ENCODE measurements around the gene CPEB1.

CPEB1 gene

GRCh38 chr15:82572986-82573385 lies 74.2 kb downstream of the CPEB1 start:
- Mint-ChIP-seq H3K9me3 (no peaks in the 10 kb centered on the region), H3K4me3 (no peak overlapping the region), H3K4me1 (no peaks in the 10 kb centered on the region), H3K27ac (no peak overlapping the region), H3K27me3 (peaks cover 6% of the 10 kb centered on the region), H3K36me3 (no peaks in the 10 kb centered on the region)

DNA sequence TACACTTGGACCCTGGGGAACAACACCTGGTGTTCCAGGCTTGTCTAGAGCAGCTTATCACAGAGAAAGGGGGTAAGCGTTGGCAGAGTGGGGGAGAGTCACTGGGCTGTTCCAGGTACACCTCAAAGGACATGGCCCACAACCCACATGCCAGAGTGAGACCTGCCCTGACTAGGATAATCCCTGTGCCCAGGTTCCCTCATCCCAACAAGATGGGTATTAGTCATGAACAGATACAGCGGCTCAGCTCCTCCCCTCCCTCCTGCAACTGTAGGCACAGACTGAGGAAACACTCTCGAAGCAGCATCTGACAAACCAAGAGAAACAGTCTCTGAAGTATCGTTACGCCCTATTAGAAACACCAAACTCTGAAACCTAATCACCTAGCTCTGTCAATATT lies 74.9 kb downstream of the CPEB1 start:
- no peaks in the 10 kb centered on the region for H3K36me3 Mint-ChIP-seq
- no peaks in the 10 kb centered on the region for H3K9me3 Mint-ChIP-seq
- H3K4me3 Mint-ChIP-seq: no peak overlapping the region
- H3K27ac Mint-ChIP-seq: no peak overlapping the region
- peaks cover 6% of the 10 kb centered on the region for H3K27me3 Mint-ChIP-seq
- no peaks in the 10 kb centered on the region for H3K4me1 Mint-ChIP-seq

GRCh38 chr15:82571722-82572222 lies 75.4 kb downstream of the CPEB1 start:
- Mint-ChIP-seq H3K4me3 (no peak overlapping the region), H3K27me3 (peaks cover 6% of the 10 kb centered on the region), H3K4me1 (no peaks in the 10 kb centered on the region), H3K36me3 (no peaks in the 10 kb centered on the region), H3K9me3 (no peaks in the 10 kb centered on the region), H3K27ac (no peak overlapping the region)

DNA sequence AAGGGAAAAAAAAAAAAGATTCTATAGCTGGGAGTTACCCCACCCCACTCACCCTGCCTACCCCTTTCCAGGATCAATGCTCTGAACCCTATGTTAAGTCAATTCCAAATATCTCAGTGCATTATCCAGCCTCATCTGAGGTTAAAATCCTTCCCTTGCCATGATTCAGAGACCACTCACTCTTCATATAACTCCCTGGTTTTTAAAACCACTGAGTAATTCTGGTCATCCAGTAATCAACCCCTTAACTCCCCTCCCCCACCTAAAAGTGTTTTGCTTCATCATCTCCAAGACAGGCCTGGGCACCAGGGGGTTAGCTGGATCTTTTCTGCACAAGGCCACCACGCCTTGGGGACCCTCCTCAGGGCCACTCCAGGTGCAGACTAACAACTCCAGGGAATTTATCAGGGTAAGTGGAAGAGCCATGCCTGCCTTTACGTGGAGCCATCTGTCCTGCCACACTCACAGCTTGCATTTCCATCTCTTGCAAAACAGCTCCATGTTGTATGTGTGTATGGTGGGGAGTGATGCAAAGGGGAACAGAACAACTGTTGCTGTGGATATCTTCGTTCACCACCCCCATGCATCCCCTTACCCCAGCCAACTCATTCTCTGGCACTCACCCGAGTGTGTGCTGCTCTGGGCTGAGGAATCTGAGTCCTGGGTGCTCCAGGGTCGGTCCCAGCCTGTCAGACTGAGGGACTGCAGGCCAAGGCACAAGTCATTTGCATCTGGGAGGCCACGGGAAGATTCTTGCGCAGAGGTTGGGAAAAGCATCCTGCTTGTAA lies 76.2 kb downstream of the CPEB1 start:
- no peaks in the 10 kb centered on the region for H3K9me3 Mint-ChIP-seq
- H3K36me3 Mint-ChIP-seq: no peaks in the 10 kb centered on the region
- no peak overlapping the region for H3K27ac Mint-ChIP-seq
- no peak overlapping the region for H3K4me3 Mint-ChIP-seq
- H3K4me1 Mint-ChIP-seq: no peaks in the 10 kb centered on the region
- peaks cover 5% of the 10 kb centered on the region for H3K27me3 Mint-ChIP-seq

DNA sequence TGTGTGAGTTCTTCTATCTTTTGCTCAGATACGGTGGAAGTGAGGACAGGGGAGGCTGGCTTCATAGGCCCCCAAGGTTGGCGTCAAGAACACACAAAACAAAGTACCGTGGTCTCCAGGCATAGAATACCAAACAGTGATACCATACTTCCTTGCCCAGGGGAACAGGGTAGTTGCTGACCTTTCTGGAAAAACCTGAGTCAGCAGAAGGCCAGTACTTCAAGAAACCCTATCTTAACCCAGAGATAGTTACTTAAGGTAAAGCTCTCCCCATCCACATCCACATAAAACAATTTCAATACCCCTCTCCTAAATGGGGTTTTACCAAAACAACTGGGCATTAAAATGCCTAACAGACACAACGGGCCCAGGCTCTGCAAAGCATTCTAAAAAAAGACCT lies 77.3 kb downstream of the CPEB1 start:
- peaks cover 5% of the 10 kb centered on the region for H3K27me3 Mint-ChIP-seq
- no peaks in the 10 kb centered on the region for H3K36me3 Mint-ChIP-seq
- H3K4me1 Mint-ChIP-seq: no peaks in the 10 kb centered on the region
- no peak overlapping the region for H3K4me3 Mint-ChIP-seq
- H3K27ac Mint-ChIP-seq: no peak overlapping the region
- H3K9me3 Mint-ChIP-seq: no peaks in the 10 kb centered on the region

DNA sequence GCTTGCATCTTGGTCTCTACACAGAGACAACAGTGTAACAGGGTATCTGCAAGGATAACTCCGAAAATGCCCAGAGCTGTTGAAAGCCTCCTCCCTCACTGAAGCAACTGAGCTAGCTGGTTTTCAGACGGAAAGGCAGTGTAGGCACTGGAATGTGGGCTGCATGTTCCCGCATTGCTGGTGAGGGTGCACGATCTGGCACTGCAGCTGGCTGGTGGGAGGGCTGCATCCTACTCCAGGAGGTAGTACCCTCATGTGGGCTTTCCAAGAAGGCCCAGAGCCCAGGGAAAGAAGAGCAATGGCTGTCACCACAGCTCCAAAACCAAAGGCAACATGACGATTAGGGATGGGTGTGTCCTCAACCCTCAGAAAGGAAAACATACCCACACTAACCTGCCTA lies 78.2 kb downstream of the CPEB1 start:
- Mint-ChIP-seq H3K4me3 (no peak overlapping the region), H3K9me3 (no peaks in the 10 kb centered on the region), H3K4me1 (no peaks in the 10 kb centered on the region), H3K36me3 (no peaks in the 10 kb centered on the region), H3K27ac (no peak overlapping the region), H3K27me3 (peaks cover 4% of the 10 kb centered on the region)

DNA sequence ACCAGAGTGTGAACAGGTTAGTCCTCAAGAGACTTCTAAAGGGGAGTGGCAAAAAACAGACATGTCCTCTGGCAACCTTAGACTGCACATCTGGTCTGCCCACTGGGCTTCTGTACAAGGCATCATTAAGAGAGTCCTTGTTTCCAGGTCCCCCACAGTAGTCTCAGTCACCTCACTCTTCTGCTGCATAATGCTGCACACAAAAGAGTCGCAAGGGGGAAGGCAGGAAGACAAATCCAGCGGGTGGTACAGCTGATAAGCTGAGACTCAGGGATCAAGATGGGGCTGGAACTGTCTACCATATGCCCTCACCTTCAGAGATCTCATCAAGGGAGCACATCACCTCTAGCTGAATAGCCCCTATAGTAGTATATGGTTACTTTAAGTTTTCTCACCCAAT lies 79.5 kb downstream of the CPEB1 start:
- H3K9me3 Mint-ChIP-seq: no peaks in the 10 kb centered on the region
- H3K36me3 Mint-ChIP-seq: no peaks in the 10 kb centered on the region
- H3K27ac Mint-ChIP-seq: no peak overlapping the region
- no peaks in the 10 kb centered on the region for H3K4me1 Mint-ChIP-seq
- H3K27me3 Mint-ChIP-seq: no peaks in the 10 kb centered on the region
- H3K4me3 Mint-ChIP-seq: no peak overlapping the region

- no peaks in the 10 kb centered on the region for H3K36me3 Mint-ChIP-seq
- H3K4me1 Mint-ChIP-seq: no peaks in the 10 kb centered on the region
- no peaks in the 10 kb centered on the region for H3K9me3 Mint-ChIP-seq
- no peak overlapping the region for H3K4me3 Mint-ChIP-seq
- H3K27me3 Mint-ChIP-seq: no peaks in the 10 kb centered on the region
- H3K27ac Mint-ChIP-seq: no peak overlapping the region
Observed at GRCh38 chr15:82566690-82567089, 80.5 kb downstream of the CPEB1 start.

DNA sequence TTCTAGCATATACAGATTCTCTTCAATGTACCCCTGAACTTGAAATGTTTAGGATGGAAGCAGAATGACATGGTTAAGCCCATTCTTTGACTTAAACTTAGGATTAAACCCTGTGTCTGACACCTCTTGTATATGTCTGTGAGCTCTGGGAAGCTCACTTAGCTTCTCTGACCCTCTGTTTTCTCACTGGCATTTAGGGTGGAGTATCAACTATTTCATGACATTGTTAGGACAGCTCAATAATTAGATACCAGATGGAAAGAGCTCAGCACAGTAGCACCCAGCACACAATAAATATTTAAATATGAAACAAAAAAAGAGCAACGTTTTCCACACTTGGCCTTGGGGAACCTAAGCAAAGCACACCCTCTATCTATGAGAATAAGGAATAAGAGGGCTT lies 88.7 kb downstream of the CPEB1 start:
- H3K4me1 Mint-ChIP-seq: no peaks in the 10 kb centered on the region
- no peak overlapping the region for H3K27ac Mint-ChIP-seq
- H3K4me3 Mint-ChIP-seq: no peak overlapping the region
- no peaks in the 10 kb centered on the region for H3K9me3 Mint-ChIP-seq
- H3K36me3 Mint-ChIP-seq: no peaks in the 10 kb centered on the region
- peaks cover 2% of the 10 kb centered on the region for H3K27me3 Mint-ChIP-seq

- H3K27ac Mint-ChIP-seq: no peak overlapping the region
- no peaks in the 10 kb centered on the region for H3K4me1 Mint-ChIP-seq
- H3K4me3 Mint-ChIP-seq: no peak overlapping the region
- no peaks in the 10 kb centered on the region for H3K9me3 Mint-ChIP-seq
- peaks cover 2% of the 10 kb centered on the region for H3K27me3 Mint-ChIP-seq
- H3K36me3 Mint-ChIP-seq: no peaks in the 10 kb centered on the region
Observed at GRCh38 chr15:82556315-82557035, 90.7 kb downstream of the CPEB1 start.

DNA sequence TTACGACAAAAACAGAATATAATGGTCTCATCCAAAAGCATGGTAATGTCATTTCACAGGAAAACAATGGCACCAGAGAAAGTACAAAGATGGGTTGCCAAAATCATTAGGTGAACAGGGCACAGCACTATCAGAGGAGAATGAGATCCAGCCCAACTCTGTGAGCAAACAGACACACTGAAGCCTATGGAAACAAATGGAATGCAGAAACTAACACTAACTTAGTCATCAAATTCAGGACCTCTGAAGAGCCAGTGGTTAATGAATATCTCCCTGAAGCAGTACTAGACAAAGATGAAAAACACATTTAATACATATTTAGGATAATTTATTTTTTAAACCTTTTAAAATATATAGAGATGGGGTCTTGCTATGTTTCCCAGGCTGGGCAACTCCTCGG lies 92.3 kb downstream of the CPEB1 start:
- Mint-ChIP-seq H3K4me1 (no peaks in the 10 kb centered on the region), H3K27ac (no peak overlapping the region), H3K4me3 (no peak overlapping the region), H3K36me3 (no peaks in the 10 kb centered on the region), H3K27me3 (peaks cover 2% of the 10 kb centered on the region), H3K9me3 (no peaks in the 10 kb centered on the region)

GRCh38 chr15:82554351-82554750 lies 92.8 kb downstream of the CPEB1 start:
- peaks cover 2% of the 10 kb centered on the region for H3K27me3 Mint-ChIP-seq
- no peak overlapping the region for H3K27ac Mint-ChIP-seq
- no peaks in the 10 kb centered on the region for H3K4me1 Mint-ChIP-seq
- H3K36me3 Mint-ChIP-seq: no peaks in the 10 kb centered on the region
- H3K9me3 Mint-ChIP-seq: no peaks in the 10 kb centered on the region
- no peak overlapping the region for H3K4me3 Mint-ChIP-seq

GRCh38 chr15:82553846-82554245 lies 93.3 kb downstream of the CPEB1 start:
- H3K36me3 Mint-ChIP-seq: no peaks in the 10 kb centered on the region
- H3K27me3 Mint-ChIP-seq: peaks cover 2% of the 10 kb centered on the region
- no peaks in the 10 kb centered on the region for H3K9me3 Mint-ChIP-seq
- no peak overlapping the region for H3K27ac Mint-ChIP-seq
- H3K4me1 Mint-ChIP-seq: no peaks in the 10 kb centered on the region
- no peak overlapping the region for H3K4me3 Mint-ChIP-seq

DNA sequence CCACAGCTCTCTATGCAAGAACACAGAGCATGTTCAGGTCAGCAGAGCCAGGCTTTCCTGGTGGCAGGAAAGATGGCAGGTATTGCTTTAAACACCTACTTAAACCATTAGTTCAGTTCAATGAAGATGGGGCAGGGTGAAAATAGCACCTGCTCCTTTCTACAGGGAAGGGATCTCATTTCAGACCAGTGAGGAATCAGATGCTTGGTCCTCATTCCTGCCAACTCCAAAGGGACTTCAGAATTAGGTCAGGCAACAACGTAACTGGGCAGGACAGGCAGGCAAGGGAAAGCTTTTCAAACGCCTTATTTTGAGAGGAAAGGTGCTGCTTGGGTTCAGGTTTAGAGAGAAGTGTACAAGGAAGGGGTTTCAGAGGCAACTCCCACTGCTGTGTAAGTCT lies 94.3 kb downstream of the CPEB1 start:
- Mint-ChIP-seq H3K4me1 (no peaks in the 10 kb centered on the region), H3K4me3 (no peak overlapping the region), H3K9me3 (no peaks in the 10 kb centered on the region), H3K27me3 (peaks cover 2% of the 10 kb centered on the region), H3K36me3 (no peaks in the 10 kb centered on the region), H3K27ac (no peak overlapping the region)

GRCh38 chr15:82551646-82552247 lies 95.4 kb downstream of the CPEB1 start:
- no peak overlapping the region for H3K27ac Mint-ChIP-seq
- H3K27me3 Mint-ChIP-seq: no peaks in the 10 kb centered on the region
- no peaks in the 10 kb centered on the region for H3K4me1 Mint-ChIP-seq
- H3K36me3 Mint-ChIP-seq: no peaks in the 10 kb centered on the region
- H3K9me3 Mint-ChIP-seq: no peaks in the 10 kb centered on the region
- no peak overlapping the region for H3K4me3 Mint-ChIP-seq

DNA sequence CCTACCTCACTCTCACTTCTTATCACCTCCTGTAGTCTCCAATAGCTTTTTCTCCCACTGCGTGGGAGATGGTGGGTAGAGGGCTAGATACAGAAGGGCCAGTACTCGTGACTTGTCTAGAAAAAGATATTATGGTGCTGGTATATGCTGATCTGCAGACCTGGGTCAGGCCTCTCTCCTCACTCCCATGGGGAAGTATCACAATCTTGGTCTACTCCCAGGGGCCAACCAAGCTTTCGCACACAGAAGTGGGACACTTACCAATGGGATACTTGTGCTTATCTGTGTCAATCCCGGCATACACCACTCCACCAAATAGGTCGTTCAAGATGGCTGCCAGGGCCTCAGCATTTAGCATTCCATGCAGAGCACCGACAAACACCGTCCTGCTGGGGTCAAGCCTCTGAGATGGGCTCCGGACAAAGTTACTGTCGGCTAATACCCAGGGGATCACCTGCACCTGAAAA lies 97.9 kb downstream of the CPEB1 start:
- H3K27ac Mint-ChIP-seq: no peak overlapping the region

More for the DNA sequence above, 97.9 kb downstream of the CPEB1 start:
- no peaks in the 10 kb centered on the region for H3K36me3 Mint-ChIP-seq
- H3K9me3 Mint-ChIP-seq: no peaks in the 10 kb centered on the region
- no peak overlapping the region for H3K4me3 Mint-ChIP-seq
- no peaks in the 10 kb centered on the region for H3K4me1 Mint-ChIP-seq
- no peaks in the 10 kb centered on the region for H3K27me3 Mint-ChIP-seq

All from activated naive CD4-positive, alpha-beta T cell treated with anti-CD3 and anti-CD28 coated beads, Interleukin-2, amount 50 U/mL, for 24 hours (primary cell).